Stimulated activated CD4-positive, alpha-beta T cell treated with anti-CD3 and anti-CD28 coated beads, Interleukin-12 subunit alpha, Interleukin-12 subunit beta, amount 100 ng/mL, for 4 hours (primary cell): ENCODE data around the gene FAM3B.

ENCODE experiments used
- DNase-seq: peaks from one replicate; pipeline ENCODE4 v3.0.0-alpha.2; 2020

Gene FAM3B

DNA sequence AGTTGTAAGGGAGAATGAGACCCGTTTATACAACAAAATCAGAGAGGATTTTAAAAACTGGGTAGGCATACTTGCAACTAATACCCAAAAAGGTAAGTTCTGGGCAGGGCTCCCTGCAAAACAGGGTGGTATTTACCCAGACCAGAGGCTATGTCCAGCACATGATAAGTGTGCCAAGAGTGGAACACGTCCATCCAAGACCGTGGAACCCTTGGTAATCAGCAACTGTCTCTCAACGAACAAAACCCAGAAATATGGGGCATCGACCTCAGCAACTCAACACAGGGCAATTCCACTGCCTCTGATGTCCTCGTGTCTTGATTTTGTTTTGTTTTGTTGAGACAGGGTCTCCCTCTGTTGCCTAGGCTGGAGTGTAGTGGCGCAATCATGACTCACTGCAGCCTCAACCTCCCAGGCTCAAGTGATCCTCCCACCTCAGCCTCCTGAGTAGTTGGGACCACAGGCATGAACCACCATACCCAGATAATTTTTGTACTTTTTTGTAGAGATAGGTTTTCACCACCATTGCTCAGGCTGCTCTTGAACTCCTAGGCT lies 82.7 kb downstream of the FAM3B start:
- no peak for DNase-seq

DNA sequence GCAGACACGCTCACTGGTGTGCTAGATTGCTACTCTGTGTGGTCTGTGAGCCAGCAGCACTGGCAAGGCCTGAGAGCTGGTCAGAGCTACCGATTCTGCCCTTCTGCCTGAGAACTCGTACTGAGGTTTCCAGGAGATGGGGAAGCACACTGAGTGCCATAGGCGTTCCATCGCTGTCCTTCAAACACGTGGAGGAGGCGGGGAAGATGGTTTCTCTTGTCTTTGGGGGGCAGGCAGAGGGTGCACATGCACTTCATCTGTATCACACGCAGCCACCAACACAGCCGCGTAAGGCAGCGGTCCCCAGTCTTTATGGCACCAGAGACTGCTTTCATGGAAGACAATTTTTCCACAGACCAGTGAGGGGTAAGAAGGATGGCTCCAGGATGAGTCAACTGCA lies 85.6 kb downstream of the FAM3B start:
- DNase-seq: no peak

DNA sequence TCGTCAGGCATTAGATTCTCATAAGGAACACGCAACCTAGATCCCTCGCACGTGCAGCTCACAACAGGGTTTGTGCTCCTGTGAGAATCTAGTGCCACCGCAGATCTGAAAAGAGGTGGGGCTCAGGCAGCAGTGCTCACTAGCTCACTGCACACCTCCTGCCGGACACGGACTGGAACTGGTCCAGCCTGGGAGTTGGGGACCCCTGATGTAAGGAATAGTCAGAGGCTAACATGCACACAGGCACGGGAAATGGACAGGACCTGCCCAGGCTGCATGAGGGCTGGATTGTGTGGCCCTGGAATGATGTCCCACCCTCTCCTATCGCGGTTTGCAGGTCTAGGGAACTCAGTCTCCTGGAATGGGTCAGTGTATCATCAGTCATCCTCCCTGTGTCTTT lies 86.2 kb downstream of the FAM3B start:
- no peak for DNase-seq

DNA sequence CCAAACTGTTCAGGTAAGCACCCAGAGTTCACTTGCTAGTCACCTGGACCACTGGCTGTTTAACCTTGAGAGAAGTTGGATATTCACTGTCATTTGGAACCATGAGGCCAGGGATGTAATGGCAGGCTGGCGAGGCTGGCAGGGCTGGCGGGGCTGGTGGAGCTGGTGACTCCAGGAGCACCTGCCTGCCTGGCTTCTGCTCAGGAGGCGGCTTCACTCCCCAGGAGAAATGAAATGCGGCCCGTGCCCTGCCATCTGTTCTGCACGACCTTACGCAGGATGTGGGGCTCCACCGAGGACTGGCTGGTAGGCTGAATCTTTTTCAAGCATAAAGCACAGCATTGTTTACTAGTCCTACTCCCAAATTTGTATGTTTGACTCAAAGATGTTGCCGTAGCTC lies 86.7 kb downstream of the FAM3B start:
- no peak for DNase-seq

DNA sequence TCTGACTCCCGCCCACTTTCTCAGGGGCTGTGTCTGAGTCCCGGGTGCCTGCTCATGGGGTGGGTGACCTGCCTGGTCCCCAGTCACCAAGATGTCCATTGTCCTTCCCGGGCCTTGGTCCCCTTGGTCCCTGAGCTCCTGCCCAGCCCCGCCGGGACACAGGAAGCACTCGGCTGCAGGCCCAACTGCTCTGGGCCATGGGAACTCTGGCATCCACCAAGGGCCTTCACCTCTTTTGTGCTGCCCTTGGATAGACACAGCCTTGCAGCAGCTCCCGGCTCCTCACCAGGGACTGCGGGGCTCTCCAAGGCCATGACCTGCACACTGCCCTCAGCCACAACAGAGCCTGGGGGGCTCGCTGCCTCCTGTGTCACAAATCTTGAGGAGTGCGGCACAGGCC lies 87.4 kb downstream of the FAM3B start:
- DNase-seq: no peak

DNA sequence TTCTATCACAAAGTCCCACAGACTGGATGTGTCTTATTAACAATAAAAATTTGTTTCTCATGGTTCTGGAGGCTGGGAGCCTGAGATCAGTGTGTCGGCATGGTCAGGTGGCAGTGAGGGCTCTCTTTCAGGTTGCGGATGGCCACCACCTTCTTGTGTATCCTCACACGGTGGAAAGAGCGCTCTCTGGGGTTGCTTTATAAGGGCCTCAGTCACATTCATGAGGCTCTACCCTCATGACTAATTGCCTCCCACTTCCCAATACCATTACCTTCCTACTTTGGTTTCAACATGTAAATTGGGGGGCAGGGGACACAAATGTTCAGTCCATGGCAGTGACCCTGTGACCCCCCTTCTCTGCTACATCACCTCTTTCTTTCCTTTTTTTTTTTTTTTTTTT lies 88.7 kb downstream of the FAM3B start:
- DNase-seq: no peak

DNA sequence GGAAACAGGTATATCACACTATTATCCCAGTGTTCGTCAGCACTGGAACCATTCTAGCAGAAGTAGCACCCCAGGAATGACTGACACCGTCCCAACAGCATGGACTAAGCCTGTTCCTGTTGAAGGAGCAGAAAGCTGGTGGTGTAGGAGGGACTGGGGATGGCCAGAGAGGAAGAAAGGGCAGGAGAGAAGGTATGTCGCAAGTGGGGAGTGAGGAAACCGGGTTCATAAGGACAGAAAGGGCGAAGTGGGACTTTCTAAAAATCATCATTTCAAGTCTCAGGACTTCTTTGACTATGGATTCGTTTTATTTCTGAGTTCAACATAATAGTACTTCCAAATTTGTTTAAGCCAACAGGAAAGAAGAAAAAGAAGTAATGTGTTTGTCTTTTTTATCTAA lies 89.7 kb downstream of the FAM3B start:
- DNase-seq: no peak
